Ascending aorta (tissue), 2 donors: ENCODE measurements around the gene CHST15. TPM values are rescaled to one million over a fixed set of nuclear protein-coding genes. Genes with fewer than 3 reads are reported as not detected.

Experiments
- DNase-seq, 2 donors: peaks; one replicate each; pipeline ENCODE4 v3.0.0-alpha.2; 2019; ENCODE audit warnings: low spot score in 2 of 2
- H3K27ac ChIP-seq, 2 donors: fragments of 200-600 bp; sonication (generic); one replicate each; pipeline ENCODE4 v1.5.1; 2016 to 2017; ENCODE audit warnings: mild to moderate bottlenecking in 1 of 2
- H3K27me3 ChIP-seq: fragments of 200-600 bp; sonication (generic); one replicate; pipeline ENCODE4 v1.5.1; 2017
- H3K36me3 ChIP-seq, 2 donors: fragments of 200-600 bp; sonication (generic); one replicate each; pipeline ENCODE4 v1.5.1; 2016
- H3K4me1 ChIP-seq, 2 donors: fragments of 200-600 bp; sonication (generic); one replicate each; pipeline ENCODE4 v1.5.1; 2016 to 2017; ENCODE audit warnings: mild to moderate bottlenecking in 1 of 2
- H3K4me3 ChIP-seq, 2 donors: fragments of 200-600 bp; sonication (generic); one replicate each; pipeline ENCODE4 v1.5.1; 2016 to 2017; ENCODE audit warnings: mild to moderate bottlenecking in 1 of 2
- H3K9me3 ChIP-seq, 2 donors: fragments of 200-600 bp; sonication (generic); one replicate each; pipeline ENCODE4 v1.5.1; 2016
- intact Hi-C: fragments of 100-400 bp; cut with DNase I; formaldehyde crosslinking; loops from one replicate; pipeline ENCODE4 v1.15.1; 2023
- total RNA-seq: library from RNA; depleted of rRNA; stranded (reverse); fragments of >200 nt; gene quantifications from one replicate; pipeline ENCODE4 v1.1.0, GENCODE V29; 2016
- TF ChIP-seq, protein P1 (sequence below), 3 experiments: fragments of 200-600 bp in 2 of 3; fragments of 450-650 bp in 1 of 3; sonication (generic) in 2 of 3; IDR thresholded peaks; one replicate each; pipeline ENCODE4 v1.5.1; 2016 to 2019; ENCODE audit warnings: antibody characterized with exemption in 3 of 3, mild to moderate bottlenecking in 1 of 3, moderate library complexity in 1 of 3

CHST15 gene
- total RNA-seq, 1 donor from 2014 or later: 20.4 TPM

DNA sequence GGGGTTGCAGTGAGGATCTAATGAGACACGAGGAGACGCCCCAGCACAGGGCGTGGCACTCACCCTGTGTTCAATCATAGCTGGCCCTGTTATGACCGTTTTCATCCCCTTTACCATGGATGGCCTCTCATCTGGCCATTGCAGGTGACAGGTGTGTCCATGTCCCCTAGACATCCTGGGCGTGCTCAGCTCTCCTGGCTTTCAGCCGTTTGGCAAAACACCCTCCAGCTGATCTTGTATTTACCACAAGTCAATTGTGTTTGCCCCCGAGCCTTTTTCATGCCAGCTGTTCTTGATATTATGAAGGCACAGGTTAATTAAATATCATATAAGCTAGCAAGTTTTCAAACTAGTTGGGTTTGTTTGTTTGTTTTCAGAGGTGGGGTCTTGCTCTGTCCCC is 97.1 kb downstream of the CHST15 start:
- intact Hi-C loops: loop anchor here (5.0 to 10.0 kb wide), 2 partner anchors 96 to 268 kb away; partner anchors contain the start of gene CHST15

DNA sequence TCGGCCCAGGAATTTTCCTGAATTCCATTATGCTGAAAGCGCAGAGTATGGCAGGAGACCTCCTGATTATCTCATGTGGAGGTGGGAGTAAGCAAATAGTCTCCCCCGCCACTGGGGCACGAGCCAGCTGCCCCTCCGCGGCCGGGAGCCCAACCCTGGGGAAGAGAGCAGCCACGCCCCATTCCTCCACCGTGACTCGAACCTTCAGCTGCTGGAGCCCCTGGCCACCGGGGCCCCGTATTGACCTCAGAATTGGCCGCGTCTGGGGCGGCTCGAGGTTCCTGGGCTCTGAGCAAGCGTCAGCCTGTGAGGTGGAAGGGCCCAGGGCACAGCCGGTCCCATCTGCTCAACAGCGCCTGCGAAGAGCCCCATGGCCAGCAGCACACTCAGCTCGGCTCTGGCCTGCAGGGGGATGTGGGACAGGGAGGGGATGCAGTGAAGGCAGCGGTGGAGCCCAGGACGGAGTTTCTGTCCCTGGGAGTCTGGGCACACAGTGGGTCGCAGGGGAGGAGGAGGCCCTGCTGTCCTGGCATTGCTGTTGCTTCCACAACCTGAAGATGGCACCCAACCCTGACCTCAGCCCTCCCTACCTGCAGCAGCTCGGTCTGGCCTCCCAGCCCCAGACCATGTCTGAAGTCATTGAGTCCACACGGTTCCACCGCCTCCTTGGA is 97.8 kb downstream of the CHST15 start:
- H3K27ac ChIP-seq: peak overlapping the region in 1 of 2 donors; percentile 31
- peak in 1 of 2 donors; percentile 80 for DNase-seq
- peak overlapping the region; percentile 23 to 56 for H3K4me3 ChIP-seq
- peaks cover 14% of the 10 kb centered on the region for H3K27me3 ChIP-seq
- no peaks in the 10 kb centered on the region for H3K9me3 ChIP-seq
- peaks cover 3 to 8% of the 10 kb centered on the region in 2 donors for H3K4me1 ChIP-seq
- no peaks in the 10 kb centered on the region for H3K36me3 ChIP-seq
- intact Hi-C loops: loop anchor here (5.0 to 10.0 kb wide), 2 partner anchors 97 to 269 kb away; partner anchors contain the start of gene CHST15
- TF ChIP-seq, protein P1, sequence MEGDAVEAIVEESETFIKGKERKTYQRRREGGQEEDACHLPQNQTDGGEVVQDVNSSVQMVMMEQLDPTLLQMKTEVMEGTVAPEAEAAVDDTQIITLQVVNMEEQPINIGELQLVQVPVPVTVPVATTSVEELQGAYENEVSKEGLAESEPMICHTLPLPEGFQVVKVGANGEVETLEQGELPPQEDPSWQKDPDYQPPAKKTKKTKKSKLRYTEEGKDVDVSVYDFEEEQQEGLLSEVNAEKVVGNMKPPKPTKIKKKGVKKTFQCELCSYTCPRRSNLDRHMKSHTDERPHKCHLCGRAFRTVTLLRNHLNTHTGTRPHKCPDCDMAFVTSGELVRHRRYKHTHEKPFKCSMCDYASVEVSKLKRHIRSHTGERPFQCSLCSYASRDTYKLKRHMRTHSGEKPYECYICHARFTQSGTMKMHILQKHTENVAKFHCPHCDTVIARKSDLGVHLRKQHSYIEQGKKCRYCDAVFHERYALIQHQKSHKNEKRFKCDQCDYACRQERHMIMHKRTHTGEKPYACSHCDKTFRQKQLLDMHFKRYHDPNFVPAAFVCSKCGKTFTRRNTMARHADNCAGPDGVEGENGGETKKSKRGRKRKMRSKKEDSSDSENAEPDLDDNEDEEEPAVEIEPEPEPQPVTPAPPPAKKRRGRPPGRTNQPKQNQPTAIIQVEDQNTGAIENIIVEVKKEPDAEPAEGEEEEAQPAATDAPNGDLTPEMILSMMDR (IDR thresholded peaks at IDR 0.05): peak; percentile 16 to 37 (median 23)

More for the DNA sequence above, 97.1 kb downstream of the CHST15 start:
- no peak overlapping the region for H3K27ac ChIP-seq
- TF ChIP-seq, protein P1 (IDR thresholded peaks at IDR 0.05): no peak
- peaks cover 3 to 8% of the 10 kb centered on the region in 2 donors for H3K4me1 ChIP-seq
- H3K9me3 ChIP-seq: no peaks in the 10 kb centered on the region
- H3K4me3 ChIP-seq: no peak overlapping the region
- peaks cover 7% of the 10 kb centered on the region for H3K27me3 ChIP-seq
- DNase-seq: no peak
- no peaks in the 10 kb centered on the region for H3K36me3 ChIP-seq

DNA sequence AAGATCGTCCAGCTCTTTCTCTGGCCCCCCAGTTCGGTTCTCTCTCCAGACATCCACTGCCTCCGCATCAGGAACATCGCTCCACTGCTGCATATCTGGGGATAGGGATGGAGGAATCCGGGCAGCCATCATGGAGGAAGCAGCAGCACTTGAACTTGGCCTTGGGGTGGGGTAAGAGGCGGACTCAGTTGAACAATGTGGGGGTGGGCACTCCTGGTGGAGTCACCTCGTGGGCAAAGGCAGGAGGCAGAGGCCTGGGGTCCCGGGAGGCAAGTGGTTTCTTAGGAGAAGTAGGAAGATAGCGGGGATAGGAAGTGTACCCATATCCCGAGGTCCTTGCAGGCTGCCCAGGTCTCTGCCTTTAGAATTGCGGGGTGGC is 98.3 kb downstream of the CHST15 start:
- H3K27ac ChIP-seq: peak overlapping the region in 1 of 2 donors; percentile 31
- peak overlapping the region; percentile 23 to 56 for H3K4me3 ChIP-seq
- intact Hi-C loops: loop anchor here (5.0 to 10.0 kb wide), 2 partner anchors 97 to 270 kb away; partner anchors contain the start of gene CHST15
- H3K36me3 ChIP-seq: no peaks in the 10 kb centered on the region
- no peaks in the 10 kb centered on the region for H3K9me3 ChIP-seq
- peaks cover 14% of the 10 kb centered on the region for H3K27me3 ChIP-seq
- TF ChIP-seq, protein P1 (IDR thresholded peaks at IDR 0.05): no peak
- peaks cover 3 to 8% of the 10 kb centered on the region in 2 donors for H3K4me1 ChIP-seq
- no peak for DNase-seq

DNA sequence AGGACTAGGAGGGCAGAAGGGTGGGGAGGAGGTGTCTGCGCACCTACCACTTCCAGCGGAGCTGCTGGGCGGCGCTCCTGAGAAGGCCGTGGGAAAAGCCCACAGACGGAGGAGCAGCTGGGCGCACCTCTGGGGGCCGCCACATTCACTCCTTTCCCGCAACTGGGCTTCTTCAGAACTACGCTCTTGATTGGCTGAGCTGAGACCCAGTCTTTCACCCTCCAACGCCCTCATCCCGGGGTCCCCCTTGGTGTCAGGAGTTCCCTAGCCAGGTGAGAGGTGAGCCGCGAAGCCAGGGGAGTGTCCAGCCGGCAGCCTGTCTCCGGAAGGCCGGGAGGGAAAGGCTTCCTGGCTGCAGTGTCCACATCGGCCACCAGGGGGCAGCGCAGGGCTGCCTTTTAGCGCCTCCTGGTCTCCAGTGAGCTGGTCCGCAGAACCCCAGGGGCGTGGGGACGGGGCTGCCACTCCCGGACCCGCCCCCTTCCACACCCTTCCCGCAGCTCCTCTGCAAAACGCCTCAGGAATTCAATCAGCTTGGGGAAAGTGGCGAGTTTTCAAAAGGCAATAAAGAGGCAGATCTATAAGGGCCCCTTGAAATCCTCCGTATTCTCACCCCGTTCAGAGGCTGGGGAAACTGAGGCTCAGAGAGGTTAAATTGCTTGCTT is 98.8 kb downstream of the CHST15 start:
- H3K4me1 ChIP-seq: peaks cover 3 to 8% of the 10 kb centered on the region in 2 donors
- peak overlapping the region; percentile 23 to 56 for H3K4me3 ChIP-seq
- intact Hi-C loops: loop anchor here (1.0 to 10.0 kb wide), 4 partner anchors 29 to 395 kb away; partner anchors contain the start of gene CHST15
- TF ChIP-seq, protein P1 (IDR thresholded peaks at IDR 0.05): peak; percentile 98 to 100 (median 98)
- H3K27me3 ChIP-seq: peaks cover 14% of the 10 kb centered on the region
- peak in 1 of 2 donors; percentile 92 for DNase-seq
- H3K9me3 ChIP-seq: no peaks in the 10 kb centered on the region
- no peak overlapping the region for H3K27ac ChIP-seq
- no peaks in the 10 kb centered on the region for H3K36me3 ChIP-seq

DNA sequence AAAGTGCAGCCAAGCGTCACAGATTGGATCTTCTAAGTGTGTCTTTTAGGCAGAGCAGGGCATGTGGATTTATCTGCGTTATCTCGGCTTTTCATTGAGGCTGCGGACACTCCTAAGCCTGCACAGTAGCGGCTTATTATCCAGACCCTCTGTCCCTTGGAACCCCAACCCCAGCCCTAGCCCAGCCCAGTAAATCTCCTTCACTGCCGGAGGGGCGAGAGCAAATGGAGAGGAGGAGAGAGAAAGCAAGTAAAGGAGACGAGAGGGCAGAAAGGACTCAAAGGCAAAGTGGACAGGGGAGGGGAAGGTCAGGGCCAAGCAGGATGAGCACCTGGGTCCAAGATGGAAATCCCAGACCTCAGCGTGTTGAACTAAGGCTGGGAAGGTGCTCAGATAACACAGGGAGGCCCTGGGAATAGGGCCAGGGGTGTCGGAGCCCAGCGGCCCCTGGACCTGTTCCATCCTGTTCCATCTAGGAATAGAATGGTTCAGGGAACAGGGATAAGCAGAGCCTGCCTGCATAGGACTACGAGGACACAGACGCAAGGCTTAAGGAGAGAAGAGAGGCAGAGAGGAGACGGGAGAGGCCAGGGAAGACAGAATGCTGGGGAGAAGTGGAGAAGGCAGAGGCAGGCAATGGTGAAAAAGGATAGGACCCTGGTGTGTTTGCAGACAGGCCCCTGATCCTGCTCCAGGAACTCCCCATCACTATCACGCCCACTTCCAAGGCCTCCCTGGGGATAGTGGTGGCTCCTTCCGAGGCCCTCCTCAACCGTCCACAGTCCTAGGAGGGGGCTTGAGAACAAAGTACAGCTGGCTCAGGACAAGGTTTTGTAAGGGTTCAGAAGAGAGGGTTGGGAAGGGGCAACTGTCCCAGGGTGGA is 99.6 kb downstream of the CHST15 start:
- intact Hi-C loops: loop anchor here (1.0 to 10.0 kb wide), 3 partner anchors 30 to 396 kb away; no protein-coding TSS in a partner anchor
- Histone ChIP-seq H3K27ac (no peak overlapping the region), H3K27me3 (peaks cover 14% of the 10 kb centered on the region), H3K9me3 (no peaks in the 10 kb centered on the region), H3K4me3 (peak overlapping the region in 1 of 2 donors; percentile 56), H3K36me3 (no peaks in the 10 kb centered on the region), H3K4me1 (peaks cover 3 to 8% of the 10 kb centered on the region in 2 donors)
- TF ChIP-seq, protein P1 (IDR thresholded peaks at IDR 0.05): no peak
- no peak for DNase-seq
